H54 (cell line): ENCODE results near the gene RNF111.

ENCODE experiments used
- DNase-seq: peaks from one replicate; pipeline ENCODE4 v3.0.0; 2011; ENCODE audit warnings: low spot score, mixed read lengths; ENCODE audit not compliant: insufficient read length
- FAIRE-seq: peaks from 3 replicates; lab custom pipeline; 2011; peaks lifted over from hg19 to GRCh38; lab: Jason Lieb, UNC
- POLR2A ChIP-seq: IDR thresholded peaks from 2 replicates; pipeline ENCODE4 v1.6.1; 2011; ENCODE audit warnings: low read depth, mild to moderate bottlenecking, low read length

Gene RNF111

DNA sequence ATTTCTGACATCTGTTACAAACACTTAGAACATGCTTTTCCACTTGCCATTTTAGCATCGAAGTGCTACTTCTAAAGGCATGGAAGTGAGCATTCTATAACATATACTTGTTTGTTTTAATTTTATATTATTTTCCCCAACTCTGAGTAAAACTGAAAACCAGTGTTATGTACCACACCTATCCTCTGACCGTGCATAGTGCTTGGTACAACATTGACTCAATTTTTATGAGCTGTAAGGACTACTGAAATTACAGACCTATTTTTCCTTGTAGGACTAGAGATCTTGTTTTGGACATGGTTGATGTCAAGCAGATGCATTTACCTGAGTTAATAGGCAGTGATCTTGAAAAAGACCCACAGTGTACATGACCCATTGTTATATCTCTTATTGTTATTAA lies 66.0 kb downstream of the RNF111 start:
- DNase-seq (no peak), FAIRE-seq (no peak)
- no peak for TF ChIP-seq POLR2A

DNA sequence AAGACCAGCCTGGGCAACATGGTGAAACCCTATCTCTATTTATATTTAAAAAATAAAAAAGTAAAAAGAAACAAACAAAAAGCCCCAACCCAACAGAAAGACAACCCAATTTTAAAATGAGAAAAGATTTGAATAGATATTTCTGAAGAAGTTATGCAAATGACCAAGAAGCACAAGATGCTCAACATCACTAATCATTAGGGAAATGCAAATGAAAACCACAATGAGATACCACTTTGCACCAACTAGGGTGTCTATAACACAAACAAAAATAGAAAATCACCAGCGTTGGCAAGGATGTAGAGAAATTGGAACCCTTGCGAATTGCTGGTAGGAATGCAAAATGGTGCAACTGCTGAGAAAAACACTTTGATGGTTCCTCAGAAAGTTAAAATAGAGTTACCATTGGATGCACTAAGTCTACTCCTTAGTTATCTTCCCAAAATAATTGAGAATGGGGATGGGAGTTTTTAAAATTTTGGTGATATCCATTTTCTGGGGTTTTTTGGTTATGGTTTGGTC lies 71.7 kb downstream of the RNF111 start:
- no peak for TF ChIP-seq POLR2A
- DNase-seq (no peak), FAIRE-seq (no peak)

DNA sequence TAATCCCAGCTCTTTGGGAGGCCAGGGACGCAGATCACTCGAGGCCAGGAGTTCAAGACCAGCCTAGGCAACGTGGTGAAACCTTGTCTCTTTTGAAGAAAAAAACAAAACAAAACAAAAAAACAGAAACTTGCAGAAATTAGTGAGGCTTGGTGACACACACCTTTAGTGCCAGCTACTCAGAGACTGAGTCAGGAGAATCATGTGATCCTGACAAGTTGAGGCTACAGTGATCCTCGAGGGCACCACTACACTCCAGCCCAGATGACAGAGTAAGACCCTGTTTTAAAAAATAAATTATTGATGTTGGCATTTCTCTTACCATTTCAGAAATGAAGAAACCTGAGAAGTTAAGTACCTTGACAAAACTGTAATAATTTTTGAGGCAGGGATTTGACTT lies 72.9 kb downstream of the RNF111 start:
- FAIRE-seq (no peak), DNase-seq (no peak)
- no peak for TF ChIP-seq POLR2A

DNA sequence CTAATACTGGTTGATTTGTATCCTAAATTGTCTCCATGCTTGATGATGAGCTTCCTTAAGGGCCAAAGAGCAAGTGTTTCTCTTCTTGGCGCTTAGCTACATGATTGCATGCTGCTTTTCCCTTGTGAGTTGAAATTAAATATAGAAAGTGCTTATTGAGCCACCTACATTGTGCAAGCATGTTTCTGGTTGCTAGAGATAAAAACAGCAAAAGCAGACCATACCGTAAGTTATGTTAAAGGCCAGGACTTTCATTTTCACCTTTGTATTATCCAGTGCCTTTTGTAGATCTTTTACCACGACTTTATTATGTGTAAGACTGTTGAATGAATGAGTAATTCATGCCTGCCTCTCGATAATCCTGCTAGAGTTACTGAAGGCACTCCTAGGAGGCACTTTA lies 75.6 kb downstream of the RNF111 start:
- no peak for DNase-seq
- TF ChIP-seq POLR2A = no peak
- no peak for FAIRE-seq

DNA sequence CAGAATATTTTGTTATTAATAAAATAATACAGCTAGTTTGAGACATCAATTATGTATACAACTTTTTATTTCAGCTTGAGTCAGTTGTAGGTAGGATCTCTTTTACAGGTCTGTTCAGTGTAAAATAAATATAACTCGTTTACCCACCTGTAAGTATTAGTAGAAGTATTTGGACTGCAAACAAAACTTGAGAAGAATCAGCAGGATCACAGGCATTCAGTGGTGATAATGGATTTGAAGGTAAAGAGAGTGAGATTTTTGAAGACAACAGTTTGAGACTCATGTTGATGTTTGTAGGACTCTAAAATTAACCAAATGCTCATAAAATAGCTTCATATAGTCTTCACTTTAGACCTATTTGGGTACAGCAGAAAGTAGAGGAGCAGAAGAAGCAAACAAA lies 82.0 kb downstream of the RNF111 start:
- no peak for FAIRE-seq
- no peak for TF ChIP-seq POLR2A
- no peak for DNase-seq

DNA sequence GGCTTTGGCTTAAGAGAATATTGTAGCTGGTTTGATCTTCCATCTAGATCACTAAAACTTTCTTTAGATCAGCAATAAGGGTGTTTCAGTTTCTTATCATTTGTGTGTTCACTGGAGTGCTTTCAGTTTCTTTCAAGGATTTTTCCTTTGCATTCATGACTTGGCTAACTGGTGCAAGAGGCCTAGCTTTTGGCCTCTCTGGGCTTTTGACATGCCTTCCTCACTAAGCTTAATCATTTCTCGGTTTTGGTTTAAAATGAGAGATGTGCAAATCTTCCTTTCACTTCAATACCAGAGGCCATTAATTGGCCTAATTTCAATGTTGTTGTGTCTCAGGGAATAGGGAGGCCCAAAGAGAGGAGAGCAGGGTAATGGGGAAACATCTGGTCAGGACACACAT lies 87.1 kb downstream of the RNF111 start:
- no peak for DNase-seq
- no peak for TF ChIP-seq POLR2A
- no peak for FAIRE-seq

DNA sequence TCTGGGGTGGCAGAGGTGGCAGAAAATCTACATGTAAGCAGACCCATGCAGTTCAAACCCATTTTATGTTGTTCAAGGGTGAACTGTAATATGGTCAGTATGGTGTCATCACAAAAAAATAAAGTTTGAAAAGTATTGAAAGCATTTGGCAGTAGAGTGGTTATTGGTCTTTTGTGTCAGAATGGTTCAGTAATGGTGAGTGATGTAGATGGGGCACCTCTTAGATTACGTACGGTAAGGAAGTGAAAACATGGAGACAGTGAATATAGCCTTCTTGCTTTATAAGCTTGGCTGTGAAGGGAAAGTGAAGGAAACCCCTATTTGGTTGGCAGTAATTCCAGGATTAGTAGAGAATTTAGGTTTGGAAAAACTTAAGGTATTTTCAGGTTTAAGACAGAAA lies 100.3 kb downstream of the RNF111 start:
- DNase-seq (no peak), FAIRE-seq (no peak)
- TF ChIP-seq POLR2A = no peak

DNA sequence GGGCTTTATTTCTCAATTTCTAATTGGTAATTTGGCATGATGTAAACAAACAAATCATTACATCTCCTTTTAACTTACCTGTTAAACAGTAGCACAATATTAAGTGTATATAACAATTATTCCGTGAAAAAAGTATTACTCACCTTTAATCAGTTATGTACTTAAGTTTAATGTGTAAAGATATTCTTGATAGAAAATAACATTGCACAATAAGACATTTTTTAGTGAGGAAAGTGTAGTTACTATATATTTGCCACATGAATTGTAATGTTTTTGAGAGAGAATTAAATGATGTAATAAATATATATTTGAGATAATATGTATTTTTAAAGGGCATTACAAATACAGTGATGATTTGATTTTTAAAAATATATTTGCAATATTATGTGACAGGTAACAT lies 106.6 kb downstream of the RNF111 start:
- no peak for DNase-seq
- FAIRE-seq = no peak
- no peak for TF ChIP-seq POLR2A

DNA sequence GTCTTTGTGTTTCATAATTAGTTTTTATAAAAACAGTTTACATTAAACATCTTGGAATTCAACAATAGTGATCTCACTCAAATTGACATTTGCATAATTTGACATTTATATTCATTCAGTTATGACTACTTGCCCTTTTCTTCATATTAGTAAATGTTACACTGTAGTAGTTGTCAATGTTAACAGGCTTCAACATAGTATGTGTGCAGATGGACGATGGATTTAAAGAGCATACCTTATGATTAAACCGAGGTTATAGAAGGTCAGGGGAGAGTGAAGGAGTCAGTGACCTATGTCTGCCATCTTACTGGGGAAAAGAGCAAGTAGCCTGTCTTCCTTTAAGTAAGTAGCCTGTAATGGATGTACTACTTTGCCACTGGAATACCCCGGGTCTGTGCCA lies 109.0 kb downstream of the RNF111 start:
- no peak for DNase-seq
- TF ChIP-seq POLR2A = no peak
- no peak for FAIRE-seq

DNA sequence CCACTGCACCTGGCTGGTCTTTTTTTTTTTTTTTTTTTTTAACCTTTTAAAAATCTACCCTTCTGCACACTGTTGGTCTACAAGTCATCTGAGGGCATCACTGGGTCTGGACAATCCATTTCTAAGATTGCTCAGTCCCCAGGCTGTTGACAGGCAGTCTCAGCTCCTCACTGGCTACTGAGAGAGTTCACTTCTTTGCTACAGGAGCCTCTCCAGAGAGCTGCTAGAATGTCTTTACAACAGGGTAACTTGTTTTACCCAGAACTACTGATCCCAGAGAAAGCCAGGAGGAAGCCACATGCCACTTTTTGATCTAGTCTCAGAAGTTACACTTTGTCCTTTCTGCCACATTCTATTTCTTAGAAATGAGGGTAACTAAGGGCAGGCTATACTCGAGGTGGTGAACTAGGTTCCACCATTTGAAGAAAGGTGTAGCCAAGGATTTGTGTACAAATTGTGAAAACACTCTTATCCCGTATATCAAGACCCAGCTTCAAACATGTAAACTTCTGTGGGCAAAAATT lies 111.8 kb downstream of the RNF111 start:
- no peak for DNase-seq
- no peak for FAIRE-seq
- TF ChIP-seq POLR2A = no peak

DNA sequence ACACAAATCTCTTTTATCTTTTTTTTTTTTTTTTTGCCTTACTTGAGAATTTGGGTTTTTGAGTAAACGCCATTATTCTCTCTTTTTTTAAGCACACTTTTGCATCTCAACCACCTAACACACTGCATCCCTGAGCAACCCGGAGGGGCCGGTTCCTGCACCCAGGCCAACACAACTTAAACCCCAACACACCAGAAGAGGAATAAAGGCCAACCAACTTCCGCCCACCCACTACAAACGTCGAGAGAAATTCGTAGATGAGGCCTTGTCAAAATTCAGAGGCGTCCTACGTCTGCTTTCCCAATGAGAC lies 117.1 kb downstream of the RNF111 start:
- no peak for TF ChIP-seq POLR2A
- FAIRE-seq = no peak
- no peak for DNase-seq

DNA sequence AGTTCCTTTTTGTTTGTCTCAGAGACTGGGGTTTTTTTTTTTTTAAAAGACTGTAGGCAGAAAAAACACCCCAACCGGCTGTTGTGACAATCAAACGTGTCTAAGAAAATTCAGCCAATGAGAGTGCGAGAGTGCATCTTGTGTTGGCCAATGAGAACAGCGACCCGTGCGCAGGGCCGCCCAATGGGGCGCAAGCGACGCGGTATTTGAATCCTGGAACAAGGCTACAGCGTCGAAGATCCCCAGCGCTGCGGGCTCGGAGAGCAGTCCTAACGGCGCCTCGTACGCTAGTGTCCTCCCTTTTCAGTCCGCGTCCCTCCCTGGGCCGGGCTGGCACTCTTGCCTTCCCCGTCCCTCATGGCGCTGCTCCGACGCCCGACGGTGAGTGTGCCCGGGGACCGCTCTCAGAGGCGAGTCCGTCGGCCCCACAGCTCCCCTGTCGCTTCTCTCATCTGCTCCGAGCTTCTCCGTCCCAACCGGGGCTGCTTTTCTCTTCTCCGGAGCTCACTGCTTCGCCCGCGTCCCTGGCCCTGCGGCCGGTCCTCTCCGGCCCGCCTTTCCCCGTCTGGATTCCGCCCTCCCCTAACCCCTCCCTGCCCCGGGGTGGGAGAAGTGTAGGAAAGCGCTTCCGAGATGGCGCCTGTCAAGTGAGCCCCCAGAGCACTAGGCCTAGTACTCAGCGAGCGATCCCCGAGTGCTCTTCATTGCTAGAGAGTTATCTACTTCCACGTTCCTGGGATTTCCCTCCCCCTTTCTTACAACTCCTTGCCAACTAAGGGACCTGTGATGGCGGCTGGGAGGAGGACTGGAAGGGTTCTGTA lies 117.7 kb downstream of the RNF111 start, which contains the start of gene CCNB2:
Gene CCNB2, plus strand, starts transcription at position 235 of the 821 bp plus-strand sequence. Its CDS starts 123 bp downstream, at position 358.
- FAIRE-seq = no peak
- peak; percentile 95 for TF ChIP-seq POLR2A
- peak; percentile 68 for DNase-seq

DNA sequence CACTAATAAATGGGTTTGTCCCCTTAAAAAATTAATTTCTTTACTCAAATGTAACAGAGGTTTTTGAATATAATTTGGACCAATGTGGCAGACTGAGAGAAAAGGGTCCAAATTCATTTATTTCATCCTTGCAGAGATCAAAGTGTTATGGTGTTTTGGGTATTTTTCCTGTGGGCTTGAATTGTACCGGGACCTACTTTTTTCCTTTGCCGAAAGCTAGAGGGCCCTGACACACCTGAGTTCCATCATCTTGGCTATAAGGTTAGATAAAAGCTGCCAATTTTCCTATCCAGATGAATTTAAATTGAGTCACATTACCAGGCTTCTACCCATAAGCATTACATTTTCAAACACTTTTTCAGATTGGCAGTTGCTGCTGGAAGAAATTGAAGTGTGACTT lies 118.4 kb downstream of the RNF111 start:
- DNase-seq = no peak
- FAIRE-seq = no peak
- TF ChIP-seq POLR2A = no peak

DNA sequence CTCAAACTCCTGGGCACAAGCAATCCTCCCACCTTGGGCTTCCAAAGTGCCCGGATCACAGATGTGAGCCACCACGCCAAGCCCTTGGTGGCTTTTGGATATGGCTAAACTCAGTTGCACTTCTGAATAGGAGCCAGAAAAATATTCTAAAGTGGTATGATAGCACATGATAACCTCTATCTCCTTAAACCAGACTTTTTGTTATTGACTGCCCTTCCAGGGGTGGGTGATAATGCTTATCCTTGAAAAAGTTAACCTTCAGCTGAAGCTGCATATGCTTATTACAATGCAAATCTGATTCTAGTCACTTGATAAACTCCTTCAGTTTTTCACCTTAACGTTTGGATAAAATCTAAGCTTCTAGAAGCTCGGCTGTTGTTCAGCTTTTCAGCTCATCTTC lies 123.8 kb downstream of the RNF111 start:
- FAIRE-seq (no peak), DNase-seq (no peak)
- no peak for TF ChIP-seq POLR2A

DNA sequence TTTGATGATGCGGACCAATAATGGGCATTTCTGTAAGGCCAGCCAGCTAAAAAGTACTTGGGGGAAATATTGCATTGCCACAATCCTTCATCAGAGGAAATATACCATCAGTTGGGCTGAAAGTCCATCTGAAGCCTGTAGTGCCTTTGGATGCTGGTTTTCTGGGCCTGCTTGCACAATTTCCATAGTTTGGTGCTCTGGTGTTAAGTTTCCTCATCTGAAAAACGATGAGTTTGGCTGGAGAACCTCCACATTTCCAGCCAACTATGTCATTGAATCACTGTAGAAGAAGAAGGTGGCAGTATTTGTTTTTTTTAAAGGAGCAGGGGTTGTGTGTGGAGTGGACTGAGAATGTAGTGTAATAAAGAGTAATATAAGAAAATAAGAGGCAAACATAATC lies 127.6 kb downstream of the RNF111 start:
- no peak for TF ChIP-seq POLR2A
- no peak for DNase-seq
- FAIRE-seq = no peak
